ENCODE data around the gene GAPT. TPM values are rescaled to one million over a fixed set of nuclear protein-coding genes. Genes with fewer than 3 reads are reported as not detected.

The GAPT gene
- total RNA-seq, 4 donors from 2014 or later = 0.57 to 18.2 (median 0.67) TPM; not detected in 1

DNA sequence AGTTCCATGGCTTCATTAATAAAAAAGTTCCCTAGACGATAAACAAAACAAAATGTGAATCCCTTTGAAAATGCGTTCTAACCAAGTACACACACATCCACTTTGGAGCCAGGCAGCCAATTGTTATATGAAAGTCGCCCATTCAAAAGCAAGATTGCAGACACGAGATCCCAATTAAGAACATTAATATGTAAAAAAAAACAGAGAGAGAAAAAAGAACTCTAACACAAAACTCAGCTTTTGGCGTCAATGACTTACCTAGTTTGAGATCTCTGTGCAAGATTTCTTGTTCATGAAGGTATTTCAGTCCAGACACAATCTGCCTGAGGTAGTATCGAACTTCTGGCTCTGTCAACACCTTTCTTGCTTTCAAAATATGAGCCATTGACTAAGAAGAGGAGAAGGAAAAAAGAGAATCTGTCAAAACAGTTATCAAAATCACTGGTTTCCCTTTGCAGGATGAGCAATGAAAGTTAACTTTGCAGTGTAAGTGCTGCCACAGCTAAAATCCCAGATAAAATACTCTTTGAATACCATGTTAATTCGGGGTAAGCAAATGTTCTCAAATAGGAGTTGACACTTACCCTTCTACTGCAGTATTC, 33.0 kb upstream of the GAPT start:
- no peaks in the 10 kb centered on the region for H3K9me3 ChIP-seq
- no peak for DNase-seq
- peak overlapping the region in 1 of 4 donors; percentile 98 for H3K27ac ChIP-seq
- no peaks in the 10 kb centered on the region for H3K27me3 ChIP-seq
- peak overlapping the region in 3 of 4 donors; percentile 66 to 91 (median 90) for H3K4me3 ChIP-seq
- H3K4me1 ChIP-seq = peaks cover 0 to 7% (median 0%) of the 10 kb centered on the region in 4 donors
- TF ChIP-seq, protein P1, sequence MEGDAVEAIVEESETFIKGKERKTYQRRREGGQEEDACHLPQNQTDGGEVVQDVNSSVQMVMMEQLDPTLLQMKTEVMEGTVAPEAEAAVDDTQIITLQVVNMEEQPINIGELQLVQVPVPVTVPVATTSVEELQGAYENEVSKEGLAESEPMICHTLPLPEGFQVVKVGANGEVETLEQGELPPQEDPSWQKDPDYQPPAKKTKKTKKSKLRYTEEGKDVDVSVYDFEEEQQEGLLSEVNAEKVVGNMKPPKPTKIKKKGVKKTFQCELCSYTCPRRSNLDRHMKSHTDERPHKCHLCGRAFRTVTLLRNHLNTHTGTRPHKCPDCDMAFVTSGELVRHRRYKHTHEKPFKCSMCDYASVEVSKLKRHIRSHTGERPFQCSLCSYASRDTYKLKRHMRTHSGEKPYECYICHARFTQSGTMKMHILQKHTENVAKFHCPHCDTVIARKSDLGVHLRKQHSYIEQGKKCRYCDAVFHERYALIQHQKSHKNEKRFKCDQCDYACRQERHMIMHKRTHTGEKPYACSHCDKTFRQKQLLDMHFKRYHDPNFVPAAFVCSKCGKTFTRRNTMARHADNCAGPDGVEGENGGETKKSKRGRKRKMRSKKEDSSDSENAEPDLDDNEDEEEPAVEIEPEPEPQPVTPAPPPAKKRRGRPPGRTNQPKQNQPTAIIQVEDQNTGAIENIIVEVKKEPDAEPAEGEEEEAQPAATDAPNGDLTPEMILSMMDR (IDR thresholded peaks at IDR 0.05) = no peak
- TF ChIP-seq POLR2A (IDR thresholded peaks at IDR 0.05) = no peak
- peaks cover 0 to 24% (median 0%) of the 10 kb centered on the region in 3 donors for H3K36me3 ChIP-seq

DNA sequence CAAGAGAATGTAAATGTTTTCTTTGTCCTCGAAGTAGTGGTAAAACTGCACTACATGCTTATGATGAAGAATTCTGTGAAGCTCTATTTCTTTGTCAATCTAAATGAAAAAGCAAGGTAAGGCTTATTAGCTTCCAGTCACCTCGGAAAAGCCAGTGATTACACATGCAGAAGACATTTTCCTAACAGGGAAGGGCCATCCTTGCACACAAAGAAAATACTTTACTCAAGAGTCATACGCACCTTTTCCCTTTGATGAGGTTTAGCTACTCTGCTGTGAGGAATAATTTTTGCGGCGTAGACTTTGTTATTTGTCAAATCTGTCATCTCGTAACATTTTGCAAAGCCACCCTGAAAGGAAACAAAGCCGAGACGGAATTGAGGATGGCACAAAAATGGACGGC, 32.5 kb upstream of the GAPT start:
- no peak for TF ChIP-seq POLR2A (IDR thresholded peaks at IDR 0.05)
- TF ChIP-seq, protein P1 (IDR thresholded peaks at IDR 0.05) = no peak
- peaks cover 0 to 7% (median 0%) of the 10 kb centered on the region in 4 donors for H3K4me1 ChIP-seq
- DNase-seq = no peak
- H3K9me3 ChIP-seq = no peaks in the 10 kb centered on the region
- peak overlapping the region in 2 of 4 donors; percentile 92 to 98 for H3K27ac ChIP-seq
- H3K27me3 ChIP-seq = no peaks in the 10 kb centered on the region
- H3K36me3 ChIP-seq = peaks cover 0 to 24% (median 0%) of the 10 kb centered on the region in 3 donors
- peak overlapping the region in 3 of 4 donors; percentile 66 to 91 (median 90) for H3K4me3 ChIP-seq

DNA sequence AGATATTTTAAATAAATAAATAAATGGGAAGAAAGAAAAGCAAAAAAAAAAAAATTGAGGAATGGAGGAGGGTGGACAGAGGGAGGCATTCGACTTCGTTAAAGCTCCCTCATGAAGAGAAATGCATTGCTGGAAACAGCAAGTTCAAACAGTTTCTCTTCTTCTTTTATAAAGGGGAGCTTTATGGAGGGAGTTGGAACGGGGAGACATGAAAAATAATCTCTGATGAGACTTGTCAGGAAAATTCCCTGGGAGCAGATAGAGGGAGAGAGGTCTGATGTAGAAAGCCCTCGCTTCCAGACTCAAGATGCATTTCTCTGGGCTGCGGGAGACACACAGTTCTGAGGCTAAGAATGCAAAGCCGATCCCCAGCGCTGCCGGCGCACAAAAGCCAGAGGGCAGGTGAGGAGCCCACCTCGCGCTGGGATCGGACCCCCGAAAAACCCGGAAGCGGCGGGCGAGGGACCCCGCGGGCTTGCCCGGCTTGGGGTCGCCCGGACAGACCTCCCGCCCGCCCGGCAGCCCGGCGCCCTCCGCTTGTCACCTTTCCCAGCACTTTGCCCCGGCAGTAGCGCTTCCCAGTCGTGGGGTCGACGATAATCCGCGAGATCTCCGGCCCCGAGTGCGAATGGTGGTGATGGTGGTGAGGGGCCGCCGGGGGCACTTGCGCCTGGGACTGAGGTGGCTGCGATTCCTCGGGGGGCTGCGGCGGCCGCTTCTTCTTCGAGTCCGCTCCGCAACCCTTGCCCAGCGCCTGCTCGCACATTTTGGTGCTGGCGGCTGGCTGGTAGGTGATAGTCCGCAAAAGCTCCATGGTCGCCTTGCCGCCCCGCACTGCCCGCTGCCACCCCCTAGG, 31.9 kb upstream of the GAPT start:
- Histone ChIP-seq H3K27ac (peak overlapping the region; percentile 92 to 98 (median 96)), H3K4me1 (peaks cover 0 to 7% (median 0%) of the 10 kb centered on the region in 4 donors), H3K27me3 (no peaks in the 10 kb centered on the region), H3K4me3 (peak overlapping the region; percentile 64 to 91 (median 78)), H3K36me3 (peaks cover 0 to 24% (median 0%) of the 10 kb centered on the region in 3 donors), H3K9me3 (no peaks in the 10 kb centered on the region)
- DNase-seq = peak in 2 of 3 donors; percentile 38 to 74
- TF ChIP-seq POLR2A (IDR thresholded peaks at IDR 0.05) = no peak
- TF ChIP-seq, protein P1 (IDR thresholded peaks at IDR 0.05) = no peak

DNA sequence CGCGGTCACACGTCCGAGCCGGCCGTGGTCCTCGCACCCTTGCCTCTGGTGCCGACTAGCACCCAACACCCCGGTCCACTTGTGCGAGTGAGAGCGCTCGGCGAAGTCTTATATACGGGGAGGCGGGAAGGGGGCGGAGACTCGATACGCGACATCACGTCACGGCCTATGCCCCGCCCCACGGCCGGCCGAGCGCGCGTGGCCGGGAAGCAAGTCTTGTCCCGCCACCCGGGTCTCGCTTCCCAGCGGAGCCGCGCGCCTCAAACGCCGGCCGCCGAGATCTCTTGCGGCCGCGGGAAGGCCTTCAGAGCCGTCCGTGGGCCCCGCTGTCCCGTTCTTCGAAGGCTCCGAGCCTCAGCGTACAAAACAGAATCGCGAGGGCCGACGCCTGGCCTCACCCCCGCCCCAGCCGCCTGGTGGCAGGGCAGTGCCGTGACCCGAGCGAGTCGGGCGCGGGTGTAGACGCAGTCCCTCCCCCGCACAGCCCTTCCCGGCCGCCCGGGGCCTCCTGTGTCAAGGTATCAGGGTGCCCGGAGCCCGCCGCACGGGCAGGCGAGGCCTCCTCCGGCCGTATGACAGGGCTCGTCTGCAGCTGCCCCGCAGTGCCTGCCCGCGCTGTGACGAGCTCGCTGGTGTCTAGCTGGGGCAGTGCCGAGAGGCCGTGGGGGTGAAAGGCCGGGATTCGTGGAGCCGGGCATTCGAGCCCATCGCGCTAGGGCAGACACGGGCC, 31.1 kb upstream of the GAPT start, which contains the start of gene PLK2:
PLK2 (minus strand) TSS at position 85 of the 730 bp plus-strand sequence. CDS start 127 bp downstream, outside the sequence.
- peak; percentile 100 for TF ChIP-seq POLR2A (IDR thresholded peaks at IDR 0.05)
- TF ChIP-seq, protein P1 (IDR thresholded peaks at IDR 0.05) = peak in 5 of 6 experiments; percentile 58 to 88 (median 79)
- DNase-seq = peak; percentile 95 to 97 (median 96)
- H3K9me3 ChIP-seq = no peaks in the 10 kb centered on the region
- peak within 1 kb of the TSS; percentile 64 to 91 (median 78) for H3K4me3 ChIP-seq
- no peaks in the 10 kb centered on the region for H3K27me3 ChIP-seq
- H3K27ac ChIP-seq = peak within 1 kb of the TSS; percentile 92 to 98 (median 96)
- H3K4me1 ChIP-seq = peaks cover 0 to 7% (median 0%) of the 10 kb centered on the region in 4 donors
- H3K36me3 ChIP-seq = peaks cover 0 to 20% (median 0%) of the 10 kb centered on the region in 3 donors

DNA sequence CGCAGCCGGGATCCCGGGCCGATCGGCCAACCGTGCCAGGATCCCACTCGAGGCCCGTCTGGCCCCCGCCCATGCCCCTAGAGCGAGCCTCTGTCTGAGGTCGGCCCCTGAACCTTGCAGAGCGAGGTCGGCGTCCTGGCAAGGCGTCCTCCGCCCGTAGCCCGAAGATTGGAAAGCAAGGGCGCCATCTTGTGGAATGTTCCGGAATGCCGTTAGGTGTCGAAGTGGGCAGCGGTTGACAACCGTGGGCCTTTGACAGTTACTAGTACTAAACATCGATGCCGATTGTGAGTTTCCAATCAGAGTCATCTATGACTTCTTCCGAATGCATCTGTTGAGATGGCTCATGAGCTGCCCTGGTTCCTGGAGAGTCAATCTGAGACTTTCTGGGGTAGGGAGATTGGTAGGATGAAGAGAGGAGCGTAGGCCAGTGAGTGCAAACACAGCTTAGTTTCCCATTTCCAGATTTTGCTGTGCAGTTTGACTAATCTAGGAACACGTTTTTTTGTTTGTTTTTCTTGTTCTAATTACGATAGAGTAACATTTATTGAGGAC, 30.4 kb upstream of the GAPT start:
- peaks cover 0 to 7% (median 0%) of the 10 kb centered on the region in 4 donors for H3K4me1 ChIP-seq
- H3K36me3 ChIP-seq = peaks cover 0 to 14% (median 0%) of the 10 kb centered on the region in 3 donors
- H3K27ac ChIP-seq = peak overlapping the region; percentile 92 to 98 (median 96)
- TF ChIP-seq, protein P1 (IDR thresholded peaks at IDR 0.05) = peak; percentile 37 to 83 (median 72)
- TF ChIP-seq POLR2A (IDR thresholded peaks at IDR 0.05) = no peak
- H3K9me3 ChIP-seq = no peaks in the 10 kb centered on the region
- no peaks in the 10 kb centered on the region for H3K27me3 ChIP-seq
- DNase-seq = peak; percentile 90 to 97 (median 94)
- peak overlapping the region; percentile 64 to 91 (median 78) for H3K4me3 ChIP-seq
